Measurements from ENCODE around the gene ACOT9. TPM values are rescaled to one million over a fixed set of nuclear protein-coding genes. Genes with fewer than 3 reads are reported as not detected.
A peak's percentile ranks its signal among the peaks of the same experiment; 100 is the strongest.
"Not testable (repeated sequence)": the region's sequence is repeated elsewhere in the genome, so short reads cannot be mapped to it uniquely, and the experiment has no call there.

Gene ACOT9
- total and polyA plus RNA-seq, 9 donors, result 23.0 to 43.3 (median 28.3) TPM

- WGBS, 3 donors, result 1 to 5% (median 3%) methylated on average over 8 of the region's 8 CpGs
Observed at GRCh38 chrX:23694606-23695005, 48.5 kb downstream of the ACOT9 start.

GRCh38 chrX:23692166-23692565 is 50.9 kb downstream of the ACOT9 start:
- no peak for DNase-seq

More at GRCh38 chrX:23694606-23695005, 48.5 kb downstream of the ACOT9 start:
- peak; percentile 50 to 68 (median 60) for DNase-seq
- Histone ChIP-seq H3K27me3 (no peaks in the 10 kb centered on the region), H3K27ac (no peak overlapping the region), H3K4me3 (no peak overlapping the region), H3K9me3 (no peaks in the 10 kb centered on the region), H3K4me1 (ENCODE audit: insufficient read depth) (no peaks in the 10 kb centered on the region), H3K36me3 (no peaks in the 10 kb centered on the region)
- TF ChIP-seq EP300 (IDR thresholded peaks at IDR 0.05) (no peak), POLR2A (IDR thresholded peaks at IDR 0.05) (no peak), CTCF (IDR thresholded peaks at IDR 0.05) (no peak)
- intact Hi-C loops (cut with DNase I), result loop anchor here in 3 of 4 donors (5.0 to 10.0 kb wide), 2 partner anchors 208 to 210 kb away; partner anchors contain the start of genes APOO (in 2 of the 3) and CXorf58 (in 2 of the 3)

GRCh38 chrX:23676486-23676885 is 66.6 kb downstream of the ACOT9 start:
- WGBS, 3 donors, result 60 to 77% (median 76%) methylated on average over 3 of the region's 3 CpGs
- H3K9me3 ChIP-seq; H3K36me3 ChIP-seq; H3K27ac ChIP-seq; DNase-seq; H3K4me3 ChIP-seq; H3K4me1 ChIP-seq (ENCODE audit: insufficient read depth); H3K27me3 ChIP-seq; intact Hi-C loops (cut with DNase I): not testable (repeated sequence)

More at GRCh38 chrX:23692166-23692565, 50.9 kb downstream of the ACOT9 start:
- TF ChIP-seq EP300 (IDR thresholded peaks at IDR 0.05) (no peak), POLR2A (IDR thresholded peaks at IDR 0.05) (no peak), CTCF (IDR thresholded peaks at IDR 0.05) (no peak)
- intact Hi-C loops (cut with DNase I), result loop anchor here in 2 of 4 donors (10.0 kb wide), 1 partner anchor 213 kb away; the partner anchor contains the start of genes APOO (in 2 of the 2) and CXorf58 (in 2 of the 2)
- no peak overlapping the region for H3K27ac ChIP-seq
- no peaks in the 10 kb centered on the region for H3K36me3 ChIP-seq
- H3K9me3 ChIP-seq, result no peaks in the 10 kb centered on the region
- 71 to 79% (median 78%) methylated on average over 8 of the region's 8 CpGs for WGBS, 3 donors
- H3K27me3 ChIP-seq, result no peaks in the 10 kb centered on the region
- no peak overlapping the region for H3K4me3 ChIP-seq
- no peaks in the 10 kb centered on the region for H3K4me1 ChIP-seq (ENCODE audit: insufficient read depth)

- H3K36me3 ChIP-seq, result no peaks in the 10 kb centered on the region
- no peak overlapping the region for H3K4me3 ChIP-seq
- no peak for DNase-seq
- 52 to 60% (median 59%) methylated on average over 3 of the region's 3 CpGs for WGBS, 3 donors
- TF ChIP-seq POLR2A (IDR thresholded peaks at IDR 0.05) (no peak), CTCF (IDR thresholded peaks at IDR 0.05) (no peak), EP300 (IDR thresholded peaks at IDR 0.05) (no peak)
- no peak overlapping the region for H3K27ac ChIP-seq
- no peaks in the 10 kb centered on the region for H3K27me3 ChIP-seq
- intact Hi-C loops (cut with DNase I), result no loop called here
- no peaks in the 10 kb centered on the region for H3K4me1 ChIP-seq (ENCODE audit: insufficient read depth)
- H3K9me3 ChIP-seq, result no peaks in the 10 kb centered on the region
Observed at GRCh38 chrX:23673108-23673507, 70.0 kb downstream of the ACOT9 start.

- Histone ChIP-seq H3K4me3 (no peak overlapping the region), H3K36me3 (no peaks in the 10 kb centered on the region), H3K9me3 (no peaks in the 10 kb centered on the region), H3K27ac (no peak overlapping the region), H3K4me1 (ENCODE audit: insufficient read depth) (no peaks in the 10 kb centered on the region), H3K27me3 (no peaks in the 10 kb centered on the region)
- no peak for TF ChIP-seq POLR2A (IDR thresholded peaks at IDR 0.05)
- TF ChIP-seq EP300 (IDR thresholded peaks at IDR 0.05), result no peak
- TF ChIP-seq CTCF (IDR thresholded peaks at IDR 0.05), result no peak
- intact Hi-C loops (cut with DNase I), result no loop called here
- 74 to 83% (median 83%) methylated on average over 1 of the region's 1 CpG for WGBS, 3 donors
- no peak for DNase-seq
Observed at GRCh38 chrX:23670528-23670927, 72.5 kb downstream of the ACOT9 start.

All from ovary (tissue), 9 donors.